GM12801 (cell line): ENCODE data around the gene EXOC4.

Source experiments
- CTCF ChIP-seq: IDR thresholded peaks from one replicate; pipeline ENCODE4 v1.5.1; 2011; ENCODE audit warnings: control low read depth; ENCODE audit not compliant: insufficient read length; ENCODE audit errors: extremely low read depth

The EXOC4 gene

DNA sequence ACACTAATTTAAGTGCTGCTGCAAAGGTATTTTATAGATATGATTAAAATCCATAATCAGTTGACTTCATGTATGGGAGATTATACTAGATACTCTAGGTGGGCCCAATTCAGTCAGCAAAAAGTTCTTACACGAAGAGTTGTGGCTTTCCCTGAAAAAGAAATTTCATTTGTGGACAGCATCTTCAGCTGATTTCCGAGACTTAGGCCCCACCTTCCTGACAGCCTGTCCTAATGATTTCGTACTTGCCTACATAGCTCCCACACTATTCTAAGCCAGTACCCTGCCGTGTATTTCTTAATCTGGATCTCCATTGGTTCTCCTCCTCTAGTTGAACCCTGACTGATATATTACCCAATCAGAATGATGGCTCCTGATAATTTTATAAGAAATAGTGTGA, 297.9 kb downstream of the EXOC4 start:
- no peak for TF ChIP-seq CTCF

DNA sequence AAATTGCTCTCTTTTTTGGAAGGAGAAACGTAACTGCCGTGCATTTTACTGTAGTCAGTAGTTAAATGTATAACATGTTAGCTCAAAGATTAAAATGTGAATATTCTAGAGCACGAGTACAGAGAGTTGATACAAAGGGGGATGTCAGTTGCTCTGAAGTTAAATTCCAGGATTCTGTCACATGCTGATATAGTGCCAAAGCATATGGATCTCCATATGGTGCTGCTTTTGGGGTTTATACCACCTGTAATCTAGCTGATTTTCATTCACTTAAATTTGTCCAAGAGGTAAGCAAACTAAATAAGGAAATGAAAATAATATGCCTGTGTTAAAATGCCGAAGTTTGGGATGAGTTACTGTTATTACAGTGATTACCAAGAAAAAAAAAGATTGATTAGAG, 298.6 kb downstream of the EXOC4 start:
- TF ChIP-seq CTCF: no peak

- no peak for TF ChIP-seq CTCF
These were observed 299.2 kb downstream of the EXOC4 start for GRCh38 chr7:133552079-133552478.

DNA sequence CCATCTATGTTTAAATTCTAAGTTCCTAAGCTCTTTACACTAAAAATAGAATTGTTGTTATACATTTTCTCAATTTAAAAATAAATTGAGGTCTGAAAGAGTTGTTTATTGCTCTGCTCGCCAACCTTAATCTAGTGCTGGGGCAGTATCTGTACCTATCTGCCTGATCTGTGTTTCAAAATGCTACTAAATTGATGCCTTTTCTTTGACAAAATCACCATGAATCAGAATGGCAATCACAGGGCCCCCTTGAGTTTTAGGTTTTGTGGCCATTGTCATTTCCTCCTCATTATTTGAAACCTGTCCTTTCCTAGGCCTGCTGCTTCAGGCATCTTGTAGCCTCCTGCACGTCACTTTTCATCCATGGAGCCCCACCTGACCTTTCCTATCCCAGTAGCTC, 301.5 kb downstream of the EXOC4 start:
- TF ChIP-seq CTCF: no peak

- TF ChIP-seq CTCF: no peak
These were observed 303.2 kb downstream of the EXOC4 start for GRCh38 chr7:133556048-133556447.

DNA sequence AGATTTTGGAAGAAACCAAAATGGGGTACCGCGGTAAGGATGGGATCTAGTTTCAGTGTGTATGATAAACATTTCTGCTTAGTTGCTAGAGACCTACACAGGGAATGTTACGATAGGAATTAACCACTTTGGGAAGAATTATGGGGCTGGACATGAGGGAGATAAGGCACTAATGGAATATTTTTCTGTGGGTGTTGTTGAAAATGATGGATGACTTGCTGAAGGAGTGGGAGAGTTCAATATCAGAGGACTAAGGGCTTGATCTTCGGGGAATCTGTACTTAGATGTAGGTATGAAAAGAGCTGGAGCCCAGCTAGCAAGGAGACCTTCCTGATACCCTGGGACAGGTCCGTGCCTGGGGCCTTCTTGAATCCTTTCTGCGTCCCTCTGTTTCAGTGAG, 303.7 kb downstream of the EXOC4 start:
- no peak for TF ChIP-seq CTCF

DNA sequence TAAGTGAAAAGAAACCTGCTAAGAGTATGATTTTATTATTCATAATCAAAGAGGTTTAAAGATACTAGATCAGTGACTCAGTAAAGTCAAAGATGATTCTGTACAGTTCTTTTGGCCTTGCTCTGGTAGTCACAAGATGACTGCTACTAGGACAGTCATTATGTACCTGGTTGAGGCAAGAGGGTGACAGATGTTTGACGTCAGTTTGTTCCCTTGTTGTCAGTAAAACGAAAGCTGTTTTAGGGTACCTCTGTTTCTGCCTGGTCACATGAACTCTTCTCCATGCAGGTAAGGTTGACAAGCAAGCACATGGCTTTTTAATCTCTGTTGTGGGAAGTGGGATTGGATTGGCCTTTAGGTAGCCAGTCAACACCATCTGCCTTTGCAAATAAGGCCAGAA, 308.0 kb downstream of the EXOC4 start:
- no peak for TF ChIP-seq CTCF

- TF ChIP-seq CTCF: no peak
These were observed 308.5 kb downstream of the EXOC4 start for GRCh38 chr7:133561396-133561795.
